T-helper 9 cell (primary cell): ENCODE measurements around the gene ZNF20.
"Not testable (repeated sequence)": the region's sequence is repeated elsewhere in the genome, so short reads cannot be mapped to it uniquely, and the experiment has no call there.

Experiments
- DNase-seq: peaks from one replicate; pipeline ENCODE4 v3.0.0-alpha.2; 2020

ZNF20 gene

GRCh38 chr19:12111943-12112637 is 28.1 kb downstream of the ZNF20 start:
- DNase-seq, result no peak

GRCh38 chr19:12111176-12111575 is 29.0 kb downstream of the ZNF20 start:
- no peak for DNase-seq

DNA sequence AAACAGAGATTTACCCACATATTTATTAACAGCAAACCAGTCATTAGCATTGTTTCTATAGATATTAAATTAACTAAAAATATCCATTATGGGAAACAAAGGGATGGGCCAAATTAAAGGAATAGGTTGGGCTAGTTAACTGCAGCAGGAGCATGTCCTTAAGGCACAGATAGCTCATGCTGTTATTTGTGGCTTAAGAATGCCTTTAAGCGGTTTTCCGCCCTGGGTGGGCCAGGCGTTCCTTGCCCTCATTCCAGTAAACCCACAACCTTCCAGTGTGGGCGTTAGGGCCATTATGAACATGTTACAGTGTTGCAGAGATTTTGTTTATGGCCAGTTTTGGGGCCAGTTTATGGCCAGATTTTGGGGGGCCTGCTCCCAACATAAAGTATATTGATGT is 36.2 kb downstream of the ZNF20 start:
- DNase-seq, result not testable (repeated sequence)

GRCh38 chr19:12098040-12098439 is 42.1 kb downstream of the ZNF20 start:
- no peak for DNase-seq

GRCh38 chr19:12095111-12095790 is 44.9 kb downstream of the ZNF20 start:
- DNase-seq, result no peak

DNA sequence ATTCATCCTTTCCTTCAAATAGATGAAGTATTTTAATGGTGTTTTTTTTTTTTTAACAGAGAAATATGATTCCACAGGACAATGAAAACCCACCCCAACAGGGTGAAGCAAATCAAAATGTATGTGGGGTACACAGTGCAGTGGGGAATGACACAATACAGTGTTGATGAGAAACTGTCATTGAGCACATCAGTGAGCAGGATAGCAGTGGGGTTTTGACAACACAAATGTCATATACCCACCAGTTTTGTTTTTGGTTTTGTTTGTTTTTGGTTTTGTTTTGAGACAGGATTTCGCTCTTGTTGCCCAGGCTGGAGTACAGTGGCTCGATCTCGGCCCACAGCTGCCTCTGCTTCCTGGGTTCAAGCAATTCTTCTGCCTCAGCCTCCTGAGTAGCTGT is 46.4 kb downstream of the ZNF20 start:
- no peak for DNase-seq

DNA sequence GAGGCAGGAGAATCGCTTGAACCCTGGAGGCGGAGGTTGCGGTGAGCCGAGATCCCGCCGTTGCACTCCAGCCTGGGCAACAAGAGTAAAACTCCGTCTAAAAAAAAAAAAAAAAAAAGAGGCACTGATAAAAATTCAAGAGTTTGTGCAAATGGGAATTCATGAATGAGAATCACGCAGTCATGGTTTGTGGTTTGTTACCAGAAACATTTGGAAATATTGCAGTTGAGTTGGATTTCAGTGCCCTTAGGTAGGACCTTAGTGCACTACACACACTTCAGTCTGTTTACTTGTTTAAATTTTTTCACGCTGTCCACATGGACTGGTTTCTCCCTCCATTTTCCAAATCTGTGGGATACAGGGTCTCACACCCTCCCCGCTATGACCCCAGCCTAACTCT is 47.2 kb downstream of the ZNF20 start:
- DNase-seq, result no peak

DNA sequence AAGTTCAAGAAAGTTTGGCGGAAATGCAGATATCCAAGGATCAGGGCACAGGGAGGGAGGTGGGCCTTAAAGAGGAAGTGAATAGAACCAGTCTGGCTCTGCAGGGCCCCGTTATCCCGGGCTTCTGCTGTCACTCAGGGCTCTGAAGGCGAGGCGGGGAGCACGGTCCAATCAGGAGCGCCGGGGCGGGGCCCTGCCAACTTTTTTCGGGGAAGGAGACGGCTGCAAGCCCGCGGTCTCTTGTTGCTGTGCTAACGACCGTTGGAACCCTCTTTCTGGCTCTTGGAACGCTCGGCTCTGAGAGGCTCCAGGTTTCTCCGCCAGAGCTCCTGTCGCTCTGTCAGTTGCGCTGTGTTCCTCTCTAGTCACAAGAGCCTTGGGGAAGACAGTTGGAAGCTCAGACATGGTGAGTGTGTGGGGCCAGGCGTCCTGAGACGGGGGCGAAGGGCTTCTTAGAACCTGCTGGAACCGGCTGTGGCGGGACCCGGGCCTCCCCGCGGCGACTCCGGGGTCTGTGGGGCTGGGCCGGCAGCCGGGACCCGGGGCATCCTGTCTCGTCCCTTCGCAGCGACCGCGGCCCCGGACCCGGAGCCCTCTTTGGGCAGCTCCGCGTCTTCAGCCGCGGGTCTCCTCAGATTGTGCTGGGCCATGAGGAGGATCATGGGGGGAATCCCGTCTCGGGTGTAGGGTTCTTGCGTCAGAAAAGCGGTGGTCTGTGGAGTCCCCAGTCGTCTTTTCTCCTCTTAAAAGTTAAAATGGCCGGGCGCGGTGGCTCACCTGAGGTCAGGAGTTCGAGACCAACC is 47.9 kb downstream of the ZNF20 start:
- DNase-seq, result peak; percentile 4

DNA sequence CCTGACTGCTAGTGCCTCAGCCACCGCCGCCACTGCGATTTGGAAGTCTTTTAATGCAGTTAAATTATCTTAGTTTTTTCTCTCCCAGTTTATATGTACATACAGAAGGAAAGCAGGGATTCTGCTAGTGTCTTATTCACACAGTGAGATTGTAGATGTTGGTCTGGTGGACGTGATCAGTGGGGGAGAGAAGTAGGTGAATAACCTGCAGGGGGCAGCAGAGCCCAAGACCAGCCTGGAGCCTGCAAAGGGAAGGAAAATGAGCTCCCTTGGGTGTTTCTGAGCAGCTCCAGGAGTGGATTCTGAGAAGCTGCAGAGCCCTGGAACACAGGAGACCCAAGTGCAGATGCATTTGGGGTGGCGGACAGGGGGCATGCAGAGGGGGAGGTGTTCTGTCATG is 49.3 kb downstream of the ZNF20 start:
- DNase-seq, result peak; percentile 34

- DNase-seq, result no peak
Measured at GRCh38 chr19:12085074-12085818, 54.9 kb downstream of the ZNF20 start.

DNA sequence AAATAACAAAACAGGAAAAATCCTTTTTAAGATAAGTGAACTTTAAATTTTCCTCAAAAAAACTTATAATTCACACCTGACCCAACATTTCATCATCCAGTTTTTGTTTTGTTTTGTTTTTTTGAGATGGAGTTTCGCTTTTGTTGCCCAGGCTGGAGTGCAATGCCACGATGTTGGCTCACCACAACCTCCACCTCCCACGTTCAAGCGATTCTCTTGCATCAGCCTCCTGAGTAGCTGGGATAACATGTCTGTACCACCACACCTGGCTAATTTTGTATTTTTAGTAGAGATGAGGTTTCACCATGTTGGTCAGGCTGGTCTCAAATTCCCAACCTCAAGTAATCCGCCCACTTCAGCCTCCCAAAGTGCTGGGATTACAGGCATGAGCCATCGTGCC is 56.8 kb downstream of the ZNF20 start:
- DNase-seq, result not testable (repeated sequence)
